Measurements from ENCODE around the gene MARCHF3.
"Not testable (repeated sequence)": the region's sequence is repeated elsewhere in the genome, so short reads cannot be mapped to it uniquely, and the experiment has no call there.

MARCHF3 gene

GRCh38 chr5:126866851-126867636 lies 163.3 kb downstream of the MARCHF3 start:
- no peak for DNase-seq

GRCh38 chr5:126865299-126865698 lies 165.1 kb downstream of the MARCHF3 start:
- DNase-seq = no peak

- DNase-seq = no peak
Observed at GRCh38 chr5:126864042-126864688, 166.2 kb downstream of the MARCHF3 start.

- DNase-seq = no peak
Observed at GRCh38 chr5:126863402-126863801, 167.0 kb downstream of the MARCHF3 start.

- DNase-seq = no peak
Observed at GRCh38 chr5:126858441-126858840, 171.9 kb downstream of the MARCHF3 start.

GRCh38 chr5:126857472-126858410 lies 172.6 kb downstream of the MARCHF3 start:
- DNase-seq = no peak

GRCh38 chr5:126855266-126855665 lies 175.1 kb downstream of the MARCHF3 start:
- DNase-seq = no peak

- DNase-seq = no peak
Observed at GRCh38 chr5:126854526-126855110, 175.7 kb downstream of the MARCHF3 start.

GRCh38 chr5:126853541-126854307 lies 176.6 kb downstream of the MARCHF3 start:
- not testable (repeated sequence) for DNase-seq

GRCh38 chr5:126852841-126853271 lies 177.5 kb downstream of the MARCHF3 start:
- no peak for DNase-seq

GRCh38 chr5:126852091-126852571 lies 178.2 kb downstream of the MARCHF3 start:
- no peak for DNase-seq

- DNase-seq = no peak
Observed at GRCh38 chr5:126851501-126852011, 178.8 kb downstream of the MARCHF3 start.

- DNase-seq = no peak
Observed at GRCh38 chr5:126849101-126849678, 181.2 kb downstream of the MARCHF3 start.

- no peak for DNase-seq
Observed at GRCh38 chr5:126848253-126848652, 182.1 kb downstream of the MARCHF3 start.

- DNase-seq = no peak
Observed at GRCh38 chr5:126847826-126848251, 182.5 kb downstream of the MARCHF3 start.

GRCh38 chr5:126847456-126847820 lies 182.9 kb downstream of the MARCHF3 start:
- DNase-seq = no peak

- no peak for DNase-seq
Observed at GRCh38 chr5:126846744-126847455, 183.5 kb downstream of the MARCHF3 start.

- no peak for DNase-seq
Observed at GRCh38 chr5:126846344-126846743, 184.0 kb downstream of the MARCHF3 start.

GRCh38 chr5:126845470-126846070 lies 184.8 kb downstream of the MARCHF3 start:
- not testable (repeated sequence) for DNase-seq

- DNase-seq = not testable (repeated sequence)
Observed at GRCh38 chr5:126843375-126843774, 187.0 kb downstream of the MARCHF3 start.
